Measurements from ENCODE around the gene LAMB1.
A peak's percentile ranks its signal among the peaks of the same experiment; 100 is the strongest.

LAMB1 gene

GRCh38 chr7:107877731-107878382 is 125.1 kb downstream of the LAMB1 start:
- DNase-seq (ENCODE audit: low spot score): no peak

- DNase-seq (ENCODE audit: low spot score): no peak
These were observed 126.0 kb downstream of the LAMB1 start for GRCh38 chr7:107876916-107877315.

- DNase-seq (ENCODE audit: low spot score): peak; percentile 48
These were observed 128.1 kb downstream of the LAMB1 start for GRCh38 chr7:107874605-107875446.

GRCh38 chr7:107874111-107874510 is 128.8 kb downstream of the LAMB1 start:
- DNase-seq (ENCODE audit: low spot score): no peak
